ENCODE measurements around the gene SLC30A5.
"Not testable (repeated sequence)": the region's sequence is repeated elsewhere in the genome, so short reads cannot be mapped to it uniquely, and the experiment has no call there.

SLC30A5 gene

DNA sequence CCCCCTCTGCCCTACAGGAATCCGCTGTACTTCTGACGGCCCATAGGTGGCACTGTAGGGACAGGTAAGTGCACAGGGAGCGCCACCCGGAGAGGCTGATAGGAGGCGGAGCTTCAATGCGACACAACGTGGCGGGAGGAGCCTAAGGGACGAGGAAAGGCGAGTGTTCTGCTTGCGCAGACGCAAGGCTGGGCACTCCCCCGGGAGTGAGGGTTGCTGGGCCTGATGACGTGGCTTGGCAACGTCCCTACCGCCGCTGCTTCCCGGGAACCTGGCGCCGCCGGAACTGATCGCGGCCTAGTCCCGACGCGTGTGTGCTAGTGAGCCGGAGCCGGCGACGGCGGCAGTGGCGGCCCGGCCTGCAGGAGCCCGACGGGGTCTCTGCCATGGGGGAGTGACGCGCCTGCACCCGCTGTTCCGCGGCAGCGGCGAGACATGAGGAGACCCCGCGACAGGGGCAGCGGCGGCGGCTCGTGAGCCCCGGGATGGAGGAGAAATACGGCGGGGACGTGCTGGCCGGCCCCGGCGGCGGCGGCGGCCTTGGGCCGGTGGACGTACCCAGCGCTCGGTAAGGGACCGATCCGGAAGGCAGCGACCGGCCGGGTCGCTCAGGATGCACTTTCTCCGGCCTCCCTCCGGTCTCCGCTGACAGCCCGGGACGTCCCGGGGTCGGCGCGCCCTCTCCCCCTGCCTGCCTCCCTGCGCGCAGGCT is at the start of gene SLC30A5:
SLC30A5 (plus strand) TSS at position 244 of the 712 bp plus-strand sequence; CDS start at position 486, 242 bp downstream.
- DNase-seq: peak; percentile 97

DNA sequence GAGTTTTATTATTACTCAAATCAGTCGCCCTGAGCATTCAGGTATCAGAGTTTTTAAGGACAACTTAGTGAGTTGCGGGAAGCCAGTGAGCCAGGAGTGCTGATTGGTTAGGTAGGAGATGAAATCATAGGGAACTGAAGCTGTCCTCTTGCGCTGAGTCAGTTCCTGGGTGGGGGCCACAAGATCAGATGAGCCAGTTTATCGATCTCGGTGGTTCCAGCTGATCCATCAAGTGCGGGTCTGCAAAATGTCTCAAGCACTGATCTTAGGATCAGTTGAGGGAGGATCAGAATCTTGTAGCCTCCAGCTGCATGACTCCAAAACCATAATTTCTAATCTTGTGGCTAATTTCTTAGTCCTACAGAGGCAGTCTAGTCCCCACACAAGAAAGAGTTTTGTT is 48.6 kb upstream of the SLC30A5 start:
- not testable (repeated sequence) for DNase-seq

DNA sequence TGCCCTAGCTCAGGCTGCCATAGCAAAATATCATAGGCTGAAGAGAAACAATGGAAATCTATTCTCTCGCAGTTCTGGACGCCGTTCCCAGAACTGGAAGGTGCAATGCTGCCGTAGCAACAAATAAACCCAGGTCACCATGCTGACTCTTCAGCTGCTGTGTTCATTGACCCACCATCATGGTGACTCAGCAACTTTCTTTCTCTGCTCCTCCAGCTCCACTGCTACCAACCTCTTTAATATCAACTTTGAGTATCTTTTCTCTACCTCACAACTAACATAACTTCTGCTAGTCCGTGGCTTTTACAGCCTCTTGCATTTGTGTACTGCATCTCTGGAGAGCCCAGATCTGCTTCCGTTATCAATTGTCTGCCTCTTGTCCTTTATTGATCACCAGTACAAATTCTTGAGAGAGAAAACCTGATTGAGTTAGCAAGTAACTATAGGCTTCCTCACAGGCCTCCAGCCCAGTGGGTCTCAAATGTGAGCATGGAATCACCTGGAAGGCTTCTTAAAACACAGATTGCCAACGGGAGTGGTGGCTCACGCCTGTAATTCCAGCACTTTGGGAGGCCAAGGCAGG is 47.3 kb upstream of the SLC30A5 start:
- DNase-seq: no peak

DNA sequence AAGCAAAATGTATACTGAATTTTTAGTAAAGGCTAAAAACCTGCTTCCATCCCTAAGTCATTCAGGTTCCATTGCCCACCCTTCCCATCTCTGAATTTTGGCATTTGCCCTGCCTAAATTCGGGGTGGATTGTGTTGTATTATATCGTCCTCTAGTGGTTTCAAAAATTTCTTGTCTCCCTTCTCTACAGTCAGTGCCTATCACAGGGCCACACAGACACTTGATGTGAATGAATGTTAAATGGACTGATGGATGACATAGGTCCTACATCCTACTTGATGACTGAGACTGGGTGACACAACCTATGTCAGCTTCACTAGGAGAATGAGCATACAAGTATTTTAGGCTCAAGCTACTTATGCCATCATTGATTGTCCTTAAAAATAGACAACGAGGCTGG is 45.6 kb upstream of the SLC30A5 start:
- DNase-seq: no peak

DNA sequence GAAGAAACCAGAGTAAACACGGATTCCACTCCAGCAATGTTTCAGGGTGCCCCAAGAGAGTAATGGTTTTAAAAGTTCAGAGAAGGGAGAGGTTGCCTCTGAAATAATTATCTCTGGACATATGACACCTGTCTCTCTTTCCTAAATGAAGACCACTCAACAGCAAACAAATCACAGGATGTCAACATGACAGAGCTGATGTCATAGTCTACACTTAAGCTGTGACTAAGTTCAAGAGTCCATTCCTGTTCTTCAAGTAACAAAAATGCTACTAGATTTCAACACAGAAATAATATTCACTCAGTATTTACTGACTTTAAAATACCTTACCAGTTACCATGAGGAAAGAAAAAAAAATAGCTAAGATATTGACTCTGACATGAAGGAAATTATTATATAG is 44.7 kb upstream of the SLC30A5 start:
- no peak for DNase-seq

DNA sequence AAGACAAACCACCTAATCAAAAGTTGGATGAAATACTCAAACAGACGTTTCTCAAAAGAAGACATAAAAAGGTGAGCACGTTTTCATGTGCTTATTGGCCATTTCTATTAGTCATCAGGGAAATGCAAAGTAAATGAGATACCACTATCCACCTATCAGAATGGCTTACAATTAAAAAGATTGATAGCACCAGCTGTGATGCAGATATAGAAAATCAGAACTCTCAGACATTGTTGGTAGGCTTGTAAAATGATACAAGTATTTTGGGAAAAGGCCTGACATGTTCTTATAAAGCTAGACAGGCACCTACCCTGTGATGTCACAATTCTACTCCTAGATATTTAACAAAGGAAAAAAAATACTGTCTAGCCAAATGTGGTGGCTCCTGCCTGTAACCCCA is 44.0 kb upstream of the SLC30A5 start:
- DNase-seq: no peak

DNA sequence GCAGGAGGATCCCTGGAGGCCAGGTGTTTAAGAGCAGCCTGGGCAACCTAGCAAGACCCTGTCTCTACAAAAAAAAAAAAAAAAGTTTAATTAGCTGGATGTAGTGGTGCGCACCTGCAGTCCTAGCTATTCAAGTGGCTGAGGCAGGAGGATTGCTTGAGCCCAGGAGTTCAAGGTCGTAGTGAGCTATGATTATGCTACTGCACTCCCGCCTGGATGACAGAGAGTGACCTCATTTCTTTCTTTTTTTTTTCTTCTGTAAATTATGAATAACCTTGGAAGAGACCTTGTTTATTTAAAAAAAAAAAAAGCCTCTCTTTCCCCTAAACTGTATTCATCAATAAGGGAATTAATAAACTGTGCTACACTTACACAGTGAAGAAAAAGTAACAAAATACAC is 43.6 kb upstream of the SLC30A5 start:
- no peak for DNase-seq

DNA sequence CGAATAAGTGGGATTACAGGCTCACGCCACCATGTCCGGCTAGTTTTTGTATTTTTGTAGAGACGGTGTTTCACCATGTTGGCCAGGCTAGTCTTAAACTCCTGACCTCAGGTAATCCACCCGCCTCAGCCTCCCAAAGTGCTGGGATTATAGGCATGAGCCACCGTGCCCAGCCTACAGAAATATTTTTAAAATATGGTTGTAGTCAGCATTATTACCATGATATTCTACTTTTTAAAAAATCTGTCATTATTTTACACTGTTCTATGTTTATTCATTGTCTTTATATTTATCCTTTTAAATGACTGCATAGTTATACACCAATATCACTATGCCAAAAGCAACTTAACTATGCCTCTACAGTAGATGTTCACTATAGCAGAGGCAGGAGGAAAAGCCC is 41.6 kb upstream of the SLC30A5 start:
- DNase-seq: no peak

DNA sequence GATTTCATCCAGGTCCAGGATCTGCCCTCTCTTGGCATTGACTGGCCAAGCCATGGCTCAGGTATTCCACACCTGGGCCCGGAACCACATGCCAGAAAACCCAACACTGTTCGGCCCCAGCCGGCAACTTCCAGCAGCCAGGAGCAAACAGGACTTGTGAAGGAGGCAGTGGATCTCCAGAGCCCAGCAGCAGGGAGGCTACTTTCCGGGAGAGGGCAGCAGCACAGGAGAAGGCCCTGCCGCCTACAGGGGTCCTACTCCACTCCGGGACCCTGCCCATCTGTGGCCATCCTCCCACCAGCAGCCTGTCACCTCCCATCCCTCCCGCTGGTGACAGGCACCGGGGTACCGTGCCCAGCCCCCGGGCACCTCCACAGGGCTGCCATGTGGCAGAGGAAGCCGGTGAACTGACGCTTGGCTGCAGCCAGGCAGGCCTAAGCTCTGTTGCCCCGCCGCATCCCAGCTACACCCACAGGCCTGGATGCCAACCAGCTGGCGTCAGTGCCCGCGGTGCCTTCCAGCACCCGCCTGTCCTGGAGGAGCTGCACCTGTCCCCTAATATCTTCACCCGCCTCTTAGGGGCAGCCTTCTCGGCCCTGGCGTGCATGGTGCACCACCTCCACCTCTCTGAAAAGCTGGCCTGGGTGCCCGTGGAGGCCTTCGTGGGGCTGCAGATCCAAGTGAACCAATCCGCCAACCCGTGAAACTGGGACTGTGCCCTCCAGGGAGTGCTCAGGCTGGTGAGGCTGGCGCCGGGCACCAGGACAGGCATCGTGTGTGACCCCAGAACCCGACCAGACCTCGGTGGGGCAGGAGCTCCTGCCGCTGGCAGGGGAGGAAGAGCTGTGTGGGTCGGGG is 18.9 kb upstream of the SLC30A5 start:
- no peak for DNase-seq

DNA sequence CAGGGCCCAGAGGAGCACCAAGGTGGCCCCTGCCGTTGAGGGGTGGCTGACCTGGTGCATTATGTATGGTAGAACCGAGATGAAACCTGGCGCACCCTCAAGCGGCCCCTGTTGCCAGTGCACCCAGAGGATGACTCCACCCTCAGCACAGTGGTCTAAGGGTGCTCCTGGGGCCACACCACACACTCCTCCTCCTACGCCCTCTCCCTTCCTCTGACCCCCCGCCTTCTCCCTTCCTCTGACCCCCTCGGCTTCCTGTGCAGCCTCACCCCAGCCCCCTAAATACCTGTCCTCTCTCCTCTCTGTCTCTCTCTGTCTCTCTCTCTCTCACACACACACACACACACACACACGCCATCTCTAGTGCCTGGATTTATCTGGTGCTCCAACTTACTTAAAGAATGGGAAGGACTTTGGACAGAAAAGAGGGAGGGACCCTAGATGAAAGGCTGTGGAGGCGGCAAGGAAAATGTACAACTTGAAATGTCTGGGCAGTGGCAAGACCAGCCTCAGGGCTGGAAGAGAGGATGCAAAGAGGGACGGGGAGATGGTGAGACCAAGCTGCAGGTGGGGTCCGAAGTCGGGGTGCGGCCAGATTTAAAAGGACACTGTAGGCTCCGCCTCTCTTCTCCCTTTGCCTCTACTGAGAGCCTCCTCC is 18.2 kb upstream of the SLC30A5 start:
- DNase-seq: no peak

DNA sequence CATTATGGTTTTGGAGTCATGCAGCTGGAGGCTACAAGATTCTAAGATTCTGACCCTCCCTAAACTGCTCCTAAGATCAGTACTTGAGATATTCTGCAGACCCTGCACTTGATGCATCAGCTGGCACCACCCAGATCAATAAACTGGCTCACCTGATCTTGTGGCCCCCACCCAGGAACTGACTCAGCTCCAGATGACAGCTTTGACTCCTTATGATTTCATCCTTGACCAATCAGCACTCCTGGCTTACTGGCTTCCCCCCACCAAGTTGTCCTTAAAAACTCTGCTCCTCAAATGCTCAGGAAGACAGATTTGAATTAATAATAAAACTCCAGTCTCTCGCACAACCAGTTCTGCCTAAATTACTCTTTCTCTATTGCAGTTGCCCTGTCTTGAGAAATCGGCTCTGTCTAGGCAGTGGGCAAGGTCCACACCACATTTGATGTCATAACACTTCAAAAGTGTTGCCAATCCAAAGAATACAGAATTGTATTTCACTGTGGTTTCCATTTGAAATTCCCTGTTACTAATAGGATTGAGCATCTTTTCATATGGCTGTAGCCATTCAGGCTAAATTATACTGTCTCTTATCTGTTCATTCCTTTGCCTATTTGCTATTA is 14.8 kb upstream of the SLC30A5 start:
- DNase-seq: no peak

DNA sequence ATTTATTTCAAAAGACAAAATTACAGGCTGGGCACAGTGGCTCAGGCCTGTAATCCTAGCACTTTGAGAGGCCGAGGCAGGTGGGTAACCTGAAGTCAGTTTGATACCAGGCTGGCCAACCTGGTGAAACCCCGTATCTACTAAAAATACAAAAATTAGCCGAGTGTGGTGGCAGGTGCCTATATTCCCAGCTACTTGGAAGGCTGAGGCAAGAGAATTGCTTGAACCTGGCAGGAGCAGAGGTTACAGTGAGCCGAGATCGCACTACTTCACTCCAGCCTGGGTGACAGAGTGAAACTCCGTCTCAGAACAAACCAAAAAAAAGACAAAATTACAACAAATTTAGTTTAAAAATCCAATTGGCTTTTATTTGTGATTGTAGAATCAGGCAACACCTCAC is 14.3 kb upstream of the SLC30A5 start:
- DNase-seq: no peak

DNA sequence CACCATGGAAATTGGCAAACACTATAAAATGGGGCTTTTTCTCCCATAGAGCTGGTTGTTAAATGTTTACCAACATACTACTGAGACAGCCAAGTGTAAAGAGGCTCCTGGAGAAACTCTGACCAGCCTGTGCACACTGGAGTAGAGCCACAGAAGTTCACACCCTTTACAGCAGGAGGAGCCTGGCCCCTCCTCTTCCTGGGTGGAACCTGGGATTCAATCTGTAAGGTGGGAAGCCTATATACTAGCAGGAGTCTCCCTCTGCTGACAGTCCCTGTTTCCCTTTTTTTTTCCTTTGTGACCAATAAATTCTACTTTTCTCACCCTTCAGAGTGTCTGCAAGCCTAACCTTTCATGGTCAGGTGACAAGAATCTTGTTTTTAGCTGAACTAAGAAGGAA is 10.4 kb upstream of the SLC30A5 start:
- no peak for DNase-seq

DNA sequence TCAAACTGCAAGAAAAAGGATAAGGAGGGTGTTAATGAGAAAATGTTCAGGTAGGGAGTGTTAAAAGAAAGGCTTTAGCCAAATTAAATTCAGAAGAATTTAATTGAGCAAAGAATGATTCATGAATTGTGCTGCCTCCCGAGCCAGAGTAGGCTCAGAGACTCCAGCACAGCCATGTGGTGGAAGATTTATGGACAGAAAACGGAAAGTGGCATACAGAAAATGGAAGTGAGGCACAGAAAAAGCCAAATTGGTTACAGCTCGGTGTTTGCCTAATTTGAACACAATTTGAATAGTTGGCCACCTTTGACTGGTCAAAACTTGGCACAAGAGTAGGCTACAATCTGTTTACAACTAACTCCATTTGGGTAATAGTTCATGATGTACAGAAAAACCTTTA is 9.6 kb upstream of the SLC30A5 start:
- DNase-seq: no peak

DNA sequence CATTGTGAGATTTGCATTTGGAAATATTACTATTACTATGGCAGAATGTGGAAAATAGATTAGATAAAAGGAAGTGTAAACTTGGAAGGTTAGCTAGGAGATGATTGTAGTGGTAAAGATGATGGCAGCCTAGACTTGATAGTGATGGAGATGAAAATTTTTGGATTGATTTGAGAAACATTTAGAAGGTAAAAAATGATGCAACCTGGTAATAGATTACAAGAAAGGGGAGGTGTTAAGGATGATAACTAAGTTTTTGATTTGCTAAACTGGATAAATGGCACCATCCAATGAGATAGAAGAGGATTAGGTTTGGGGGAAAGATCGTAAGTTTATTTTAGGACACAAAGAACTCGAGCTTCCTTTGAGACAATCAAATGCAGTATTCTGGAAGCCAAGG is 8.9 kb upstream of the SLC30A5 start:
- no peak for DNase-seq

DNA sequence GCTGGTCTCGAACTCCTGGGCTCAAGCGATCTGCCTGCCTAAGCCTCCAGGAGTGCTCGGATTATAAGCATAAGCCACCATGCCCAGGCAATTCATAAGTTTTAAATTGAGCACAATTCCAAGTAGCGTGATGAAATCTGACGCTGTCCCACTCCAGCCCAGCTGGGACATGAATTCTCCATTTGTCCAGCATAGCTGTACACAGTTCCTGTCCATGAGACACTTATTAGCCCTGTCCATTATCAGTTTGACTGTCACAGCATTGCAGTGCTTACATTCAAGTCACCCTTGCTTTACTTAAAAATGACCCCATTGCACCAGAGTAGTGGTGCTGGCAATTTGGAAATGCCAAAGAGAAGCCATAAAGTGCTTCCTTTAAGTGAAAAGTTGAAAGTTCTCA is 7.6 kb upstream of the SLC30A5 start:
- no peak for DNase-seq

DNA sequence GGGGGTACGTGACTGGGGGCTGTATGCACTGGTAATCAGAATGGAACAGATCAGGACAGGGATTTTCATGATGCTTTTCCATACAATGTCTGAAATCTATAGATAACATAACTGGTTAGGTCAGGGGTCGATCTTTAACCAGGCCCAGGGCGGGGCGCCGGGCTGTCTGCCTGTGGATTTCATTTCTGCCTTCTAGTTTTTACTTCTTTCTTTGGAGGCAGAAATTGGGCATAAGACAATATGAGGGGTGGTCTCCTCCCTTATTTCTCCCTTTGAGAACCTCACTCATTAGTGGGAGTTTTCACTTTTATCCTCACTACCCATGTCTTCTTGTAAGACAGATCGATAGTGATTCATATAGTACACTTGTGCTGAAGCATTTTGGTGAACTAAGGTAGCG is 5.8 kb upstream of the SLC30A5 start:
- not testable (repeated sequence) for DNase-seq

DNA sequence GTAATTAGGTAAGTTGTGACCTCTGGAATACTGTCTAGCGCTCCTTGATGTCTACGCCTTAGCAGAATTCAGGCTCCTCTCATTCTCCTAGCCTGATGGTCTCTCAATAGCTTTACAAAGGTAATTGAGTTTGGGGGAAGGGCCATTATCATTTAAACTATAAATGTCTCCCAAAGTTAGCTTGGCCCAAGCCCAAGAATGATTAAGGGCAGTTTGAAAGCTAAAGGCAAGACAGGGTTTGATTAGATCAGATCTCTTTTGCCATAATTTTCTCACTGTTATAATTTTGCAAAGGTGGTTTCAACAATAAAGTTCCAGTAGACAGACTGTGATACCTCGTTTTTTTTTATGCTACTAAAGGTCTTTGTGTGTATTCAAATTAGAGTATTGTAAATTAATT is 3.7 kb upstream of the SLC30A5 start:
- DNase-seq: no peak

DNA sequence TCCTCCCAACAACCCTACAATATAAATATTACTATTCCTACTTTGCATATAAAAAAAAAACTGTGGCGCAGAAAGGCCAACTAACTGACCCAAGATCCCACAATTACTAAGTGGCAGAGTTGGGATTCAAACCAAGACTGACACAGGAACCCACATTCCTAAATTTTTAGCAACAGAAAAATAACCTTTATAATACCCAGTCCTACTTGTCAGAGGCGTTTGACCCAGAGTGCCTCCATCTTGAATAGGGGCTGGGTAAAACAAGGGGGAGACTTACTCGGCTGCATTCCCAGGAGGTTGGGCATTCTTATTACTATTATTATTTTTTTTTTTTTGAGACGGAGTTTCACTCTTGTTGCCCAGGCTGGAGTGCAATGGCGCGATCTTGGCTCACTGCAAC is 2.0 kb upstream of the SLC30A5 start:
- no peak for DNase-seq

DNA sequence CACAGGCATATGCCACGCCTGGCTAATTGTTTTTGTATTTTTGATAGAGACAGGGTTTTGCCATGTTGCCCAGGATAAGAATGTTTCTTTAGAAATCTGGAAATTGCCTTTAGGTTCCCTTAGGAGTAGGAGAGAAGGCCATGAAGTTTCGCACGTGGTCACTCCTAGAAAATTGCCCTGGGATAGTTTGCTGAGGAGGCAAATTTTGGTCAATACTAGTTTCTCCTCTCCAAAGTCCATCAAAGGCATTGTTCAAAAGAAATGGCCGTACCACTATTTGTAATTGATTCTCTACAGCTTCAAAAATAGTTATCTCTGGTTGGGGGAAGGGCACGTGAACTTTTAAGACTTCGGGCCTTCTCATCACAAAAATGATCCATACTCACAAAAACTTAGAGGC is 845 bp upstream of the SLC30A5 start:
- no peak for DNase-seq

DNA sequence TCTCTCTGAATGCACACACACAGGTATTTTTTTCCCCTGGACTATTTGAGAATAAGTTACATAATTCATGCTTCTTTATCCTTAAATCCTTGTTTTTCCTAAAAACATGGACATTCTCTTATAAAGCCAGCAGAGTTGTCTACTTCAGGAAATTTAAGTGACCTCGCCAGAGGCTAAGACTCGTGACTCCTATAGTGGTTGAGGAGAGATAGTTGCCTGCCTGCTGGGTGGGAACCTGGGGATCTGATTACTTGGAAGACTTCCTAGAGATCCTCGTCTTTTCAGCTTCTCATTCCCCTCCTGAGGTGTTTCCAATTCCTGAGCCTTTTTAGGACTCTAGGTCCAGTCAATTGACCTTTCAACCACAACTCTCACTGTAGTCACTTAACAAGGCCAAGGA is 5.5 kb downstream of the SLC30A5 start:
- no peak for DNase-seq

DNA sequence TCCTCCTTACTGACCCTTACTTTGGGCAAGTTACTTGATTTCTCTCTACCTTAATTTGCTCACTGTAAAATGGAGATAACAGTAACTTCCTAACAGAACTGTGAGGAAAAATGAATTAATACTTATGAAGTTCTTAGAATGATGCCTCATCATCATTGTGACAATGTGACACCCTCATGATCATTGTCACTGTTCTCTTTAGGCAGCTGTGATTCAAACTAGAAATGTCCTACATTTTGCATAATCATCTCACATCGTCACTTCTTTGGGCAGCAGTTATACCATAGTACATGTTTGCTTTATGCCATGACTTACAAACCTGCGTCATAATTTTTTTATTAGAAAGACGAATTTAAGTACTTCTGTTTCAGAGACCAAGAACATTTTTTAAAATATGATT is 9.7 kb downstream of the SLC30A5 start:
- DNase-seq: no peak
